Activated CD4-positive, alpha-beta T cell treated with anti-CD3 and anti-CD28 coated beads, Interleukin-2, amount 10 ng/mL, durations not matched to agents 24 days and 14 days (primary cell): ENCODE data around the gene ENAH. TPM values are rescaled to one million over a fixed set of nuclear protein-coding genes. Genes with fewer than 3 reads are reported as not detected.
"Not testable (repeated sequence)": the region's sequence is repeated elsewhere in the genome, so short reads cannot be mapped to it uniquely, and the experiment has no call there.

ENCODE experiments used
- DNase-seq: peaks from one replicate; pipeline ENCODE4 v3.0.0; 2022
- H3K27ac Mint-ChIP-seq: one replicate; pipeline ENCODE4 v1.8.0; 2022; ENCODE audit warnings: mild to moderate bottlenecking, mixed read lengths
- H3K27me3 Mint-ChIP-seq: one replicate; pipeline ENCODE4 v1.8.0; 2022; ENCODE audit warnings: mixed read lengths
- H3K36me3 Mint-ChIP-seq: one replicate; pipeline ENCODE4 v1.8.0; 2022; ENCODE audit warnings: low read depth, mild to moderate bottlenecking, mixed read lengths
- H3K4me1 Mint-ChIP-seq: one replicate; pipeline ENCODE4 v1.8.0; 2021; ENCODE audit warnings: mixed read lengths
- H3K4me3 Mint-ChIP-seq: one replicate; pipeline ENCODE4 v1.8.0; 2022; ENCODE audit warnings: mild to moderate bottlenecking, moderate library complexity, mixed read lengths
- H3K9me3 Mint-ChIP-seq: one replicate; pipeline ENCODE4 v1.8.0; 2021; ENCODE audit warnings: mixed read lengths
- intact Hi-C: fragments of 100-400 bp; cut with micrococcal nuclease; formaldehyde crosslinking; loops from one replicate; pipeline ENCODE4 v1.15.1; 2023
- total RNA-seq: library from RNA; stranded (reverse); gene quantifications from 2 replicates; pipeline ENCODE4 v1.2.3, GENCODE V29; 2022

ENAH gene
- total RNA-seq, 1 donor from 2014 or later, result 0.33 TPM

DNA sequence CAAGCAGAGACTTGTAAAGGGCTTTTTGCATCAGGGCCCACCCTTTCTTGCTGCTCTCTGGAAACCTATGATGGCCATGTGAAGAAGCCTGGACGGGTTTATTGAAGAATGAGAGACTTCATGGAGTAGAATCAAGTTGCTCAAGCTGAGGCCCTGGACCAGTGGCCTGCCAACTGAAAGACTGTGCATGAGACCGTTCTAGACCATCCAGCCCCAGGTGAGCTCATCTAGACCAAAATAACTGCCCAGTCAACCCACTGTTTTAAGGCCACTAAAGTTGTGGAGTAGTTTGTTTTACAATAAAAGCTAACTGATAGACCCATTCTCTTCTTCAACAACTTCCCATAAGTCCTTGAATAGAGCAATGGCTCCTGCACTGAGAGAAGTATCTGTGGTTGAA is 11.8 kb upstream of the ENAH start:
- no peaks in the 10 kb centered on the region for H3K9me3 Mint-ChIP-seq
- H3K4me1 Mint-ChIP-seq, result no peaks in the 10 kb centered on the region
- no peak for DNase-seq
- intact Hi-C loops, result no loop called here
- no peak overlapping the region for H3K27ac Mint-ChIP-seq
- peaks cover 15% of the 10 kb centered on the region for H3K27me3 Mint-ChIP-seq
- H3K4me3 Mint-ChIP-seq, result no peak overlapping the region
- H3K36me3 Mint-ChIP-seq, result no peaks in the 10 kb centered on the region

DNA sequence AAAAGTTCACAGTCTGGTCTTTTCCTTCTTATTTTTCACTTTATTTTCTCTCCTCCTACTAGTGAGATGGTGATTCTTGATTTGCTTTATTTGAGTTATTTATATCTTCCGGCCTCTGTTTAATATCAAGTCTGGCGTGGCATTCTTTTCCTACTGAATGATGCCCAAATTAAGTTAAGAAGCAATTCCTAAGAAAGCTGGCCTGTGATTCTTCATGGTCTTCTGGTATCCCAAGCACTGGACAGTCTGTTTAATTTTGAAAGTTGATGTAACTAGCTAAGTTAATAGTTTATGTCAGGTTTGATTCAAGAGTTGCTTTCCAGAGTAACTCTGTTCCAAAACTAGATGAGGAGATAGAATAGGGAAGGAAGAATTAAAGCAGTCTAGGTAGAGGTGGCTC is 9.2 kb upstream of the ENAH start:
- H3K36me3 Mint-ChIP-seq, result no peaks in the 10 kb centered on the region
- no peak for DNase-seq
- peaks cover 13% of the 10 kb centered on the region for H3K27me3 Mint-ChIP-seq
- no peaks in the 10 kb centered on the region for H3K9me3 Mint-ChIP-seq
- no peaks in the 10 kb centered on the region for H3K4me1 Mint-ChIP-seq
- intact Hi-C loops, result no loop called here
- H3K4me3 Mint-ChIP-seq, result no peak overlapping the region
- no peak overlapping the region for H3K27ac Mint-ChIP-seq

DNA sequence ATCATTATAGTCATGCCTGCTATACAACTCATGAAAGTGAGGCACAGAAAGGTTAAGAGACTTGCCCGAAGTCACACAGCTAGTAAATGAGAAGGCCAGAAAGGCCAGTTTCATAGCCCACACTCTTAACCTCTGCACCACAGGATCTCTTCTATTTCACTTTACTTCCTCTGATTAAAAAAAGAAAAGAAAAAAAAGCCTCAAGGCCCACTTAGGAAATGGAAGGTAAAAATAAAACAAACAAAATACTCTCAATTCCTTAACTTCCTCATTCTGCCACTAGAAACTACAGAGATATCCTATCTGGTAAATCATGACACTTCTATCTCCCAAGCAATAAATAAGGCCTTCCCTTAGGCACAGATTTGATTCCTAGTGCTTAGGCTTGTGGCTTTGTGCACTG is 7.6 kb upstream of the ENAH start:
- no peaks in the 10 kb centered on the region for H3K9me3 Mint-ChIP-seq
- no peak overlapping the region for H3K27ac Mint-ChIP-seq

DNA sequence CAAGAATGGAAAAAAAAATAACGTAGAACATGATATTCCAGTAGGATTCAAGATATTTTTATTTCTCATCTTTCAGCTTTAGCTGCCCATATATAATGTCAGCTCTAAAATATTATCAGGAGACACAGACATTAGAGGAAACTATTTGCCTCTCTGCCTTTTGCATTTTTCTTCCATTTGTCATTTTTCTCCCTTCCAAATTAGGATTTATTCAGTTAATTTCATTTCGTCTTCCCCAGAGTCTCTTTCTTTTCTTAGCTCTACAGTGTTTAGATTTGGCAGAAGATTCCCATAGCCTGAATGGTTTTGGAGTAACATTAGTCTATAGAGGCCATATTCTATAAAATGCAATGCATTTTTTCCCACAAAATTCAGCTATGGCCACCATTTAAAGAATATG is 5.1 kb upstream of the ENAH start:
- H3K9me3 Mint-ChIP-seq, result no peaks in the 10 kb centered on the region
- intact Hi-C loops, result loop anchor here (10.0 kb wide), 1 partner anchor 257 kb away; no protein-coding TSS in a partner anchor
- H3K36me3 Mint-ChIP-seq, result no peaks in the 10 kb centered on the region
- DNase-seq, result no peak
- peaks cover 4% of the 10 kb centered on the region for H3K4me1 Mint-ChIP-seq
- no peak overlapping the region for H3K4me3 Mint-ChIP-seq
- H3K27ac Mint-ChIP-seq, result no peak overlapping the region
- peaks cover 35% of the 10 kb centered on the region for H3K27me3 Mint-ChIP-seq

More for the DNA sequence above, 7.6 kb upstream of the ENAH start:
- DNase-seq, result no peak
- no peak overlapping the region for H3K4me3 Mint-ChIP-seq
- H3K27me3 Mint-ChIP-seq, result peaks cover 20% of the 10 kb centered on the region
- H3K4me1 Mint-ChIP-seq, result no peaks in the 10 kb centered on the region
- intact Hi-C loops, result no loop called here
- no peaks in the 10 kb centered on the region for H3K36me3 Mint-ChIP-seq

- intact Hi-C loops, result loop anchor here (10.0 kb wide), 1 partner anchor 257 kb away; no protein-coding TSS in a partner anchor
- H3K9me3 Mint-ChIP-seq, result no peaks in the 10 kb centered on the region
- H3K27ac Mint-ChIP-seq, result no peak overlapping the region
Measured at GRCh38 chr1:225657462-225657989, 4.6 kb upstream of the ENAH start.

GRCh38 chr1:225656259-225656655 is 3.3 kb upstream of the ENAH start:
- H3K9me3 Mint-ChIP-seq, H3K36me3 Mint-ChIP-seq, H3K4me1 Mint-ChIP-seq, DNase-seq, H3K27ac Mint-ChIP-seq, H3K4me3 Mint-ChIP-seq: not testable (repeated sequence)
- H3K27me3 Mint-ChIP-seq, result peaks cover 43% of the 10 kb centered on the region
- intact Hi-C loops, result loop anchor here (10.0 kb wide), 1 partner anchor 259 kb away; no protein-coding TSS in a partner anchor

More at GRCh38 chr1:225657462-225657989, 4.6 kb upstream of the ENAH start:
- H3K36me3 Mint-ChIP-seq, result no peaks in the 10 kb centered on the region
- no peak for DNase-seq
- H3K4me1 Mint-ChIP-seq, result peaks cover 4% of the 10 kb centered on the region
- H3K4me3 Mint-ChIP-seq, result no peak overlapping the region
- peaks cover 35% of the 10 kb centered on the region for H3K27me3 Mint-ChIP-seq

- no peaks in the 10 kb centered on the region for H3K36me3 Mint-ChIP-seq
- no peaks in the 10 kb centered on the region for H3K9me3 Mint-ChIP-seq
- no peak overlapping the region for H3K27ac Mint-ChIP-seq
- peaks cover 10% of the 10 kb centered on the region for H3K4me1 Mint-ChIP-seq
- H3K4me3 Mint-ChIP-seq, result no peak overlapping the region
- intact Hi-C loops, result loop anchor here (10.0 kb wide), 1 partner anchor 259 kb away; no protein-coding TSS in a partner anchor
- no peak for DNase-seq
- peaks cover 47% of the 10 kb centered on the region for H3K27me3 Mint-ChIP-seq
Measured at GRCh38 chr1:225655509-225656258, 2.8 kb upstream of the ENAH start.

GRCh38 chr1:225654688-225655508 is 2.0 kb upstream of the ENAH start:
- no peak for DNase-seq
- Mint-ChIP-seq H3K4me1 (peaks cover 10% of the 10 kb centered on the region), H3K27ac (no peak overlapping the region), H3K4me3 (peak overlapping the region; percentile 77), H3K36me3 (no peaks in the 10 kb centered on the region), H3K27me3 (peaks cover 51% of the 10 kb centered on the region), H3K9me3 (no peaks in the 10 kb centered on the region)
- intact Hi-C loops, result loop anchor here (10.0 kb wide), 1 partner anchor 260 kb away; no protein-coding TSS in a partner anchor

DNA sequence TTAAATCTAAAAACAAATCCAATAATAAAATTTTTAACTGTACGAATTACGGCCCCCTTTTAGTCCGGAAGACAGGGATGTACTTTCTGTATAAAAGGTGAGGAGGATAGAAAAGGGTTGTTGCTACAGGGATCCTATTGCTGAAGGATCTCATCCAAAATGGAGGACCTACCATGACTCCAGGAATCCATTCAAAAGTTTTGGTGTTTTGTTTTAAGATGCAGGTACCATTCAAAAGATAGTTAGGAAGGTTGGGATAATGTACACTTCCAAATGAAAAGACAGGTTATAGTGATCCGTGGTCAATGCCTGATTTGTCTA is 1.3 kb upstream of the ENAH start:
- Mint-ChIP-seq H3K4me1 (peaks cover 10% of the 10 kb centered on the region), H3K27ac (no peak overlapping the region), H3K9me3 (no peaks in the 10 kb centered on the region), H3K27me3 (peaks cover 55% of the 10 kb centered on the region), H3K36me3 (no peaks in the 10 kb centered on the region), H3K4me3 (peak overlapping the region; percentile 77)
- intact Hi-C loops, result loop anchor here (10.0 kb wide), 1 partner anchor 261 kb away; no protein-coding TSS in a partner anchor
- DNase-seq, result no peak

DNA sequence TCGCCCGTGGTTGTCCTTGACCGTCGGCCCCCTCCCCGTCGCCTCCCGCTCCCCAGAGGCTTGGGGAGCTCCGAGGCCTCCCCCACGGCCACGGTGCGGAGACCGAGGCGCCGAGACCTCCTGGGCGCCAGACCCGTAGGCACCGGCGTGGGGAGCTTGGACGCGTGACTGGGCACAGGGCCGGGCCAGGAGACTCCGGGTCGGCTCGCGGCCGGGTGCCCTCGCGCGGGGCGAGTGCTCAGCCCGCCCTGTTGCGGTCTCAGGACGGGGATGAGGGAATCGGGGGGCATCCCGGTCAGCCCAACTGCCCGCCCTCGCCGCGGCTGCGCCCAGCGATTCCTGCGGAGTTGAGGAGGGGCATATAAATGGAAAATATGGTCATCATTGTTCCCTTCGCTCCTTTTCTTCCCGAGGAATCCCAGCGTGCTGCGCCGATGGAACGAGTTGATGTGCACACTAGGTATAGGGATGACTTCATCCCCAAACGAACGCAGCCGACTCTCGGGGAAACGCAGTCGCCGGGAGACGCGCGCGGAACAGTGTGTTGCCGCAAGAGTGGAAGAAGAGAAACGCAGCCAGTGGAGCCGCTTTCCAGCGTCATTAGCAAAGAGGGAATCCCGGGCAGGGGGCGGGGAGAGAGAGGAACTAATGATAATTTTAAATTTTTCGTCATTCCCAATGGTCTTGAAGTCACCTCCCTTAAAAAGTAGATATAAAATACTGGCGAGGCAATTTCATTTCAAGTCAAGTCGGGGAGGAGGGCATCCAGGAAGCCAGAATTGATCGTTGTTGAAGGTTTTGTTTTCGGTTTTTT is 747 bp upstream of the ENAH start:
- Mint-ChIP-seq H3K27me3 (peaks cover 61% of the 10 kb centered on the region), H3K4me1 (peaks cover 10% of the 10 kb centered on the region), H3K27ac (no peak overlapping the region), H3K36me3 (no peaks in the 10 kb centered on the region), H3K4me3 (peak overlapping the region; percentile 77), H3K9me3 (no peaks in the 10 kb centered on the region)
- peak; percentile 66 for DNase-seq
- intact Hi-C loops, result loop anchor here (2.0 to 10.0 kb wide), 2 partner anchors 179 to 261 kb away; no protein-coding TSS in a partner anchor

- no peaks in the 10 kb centered on the region for H3K9me3 Mint-ChIP-seq
- peak overlapping the region; percentile 83 for H3K4me3 Mint-ChIP-seq
- intact Hi-C loops, result loop anchor here (2.0 to 10.0 kb wide), 2 partner anchors 177 to 263 kb away; no protein-coding TSS in a partner anchor
- no peak for DNase-seq
- H3K27me3 Mint-ChIP-seq, result peaks cover 70% of the 10 kb centered on the region
- no peaks in the 10 kb centered on the region for H3K36me3 Mint-ChIP-seq
- H3K4me1 Mint-ChIP-seq, result peaks cover 10% of the 10 kb centered on the region
- no peak overlapping the region for H3K27ac Mint-ChIP-seq
Measured at GRCh38 chr1:225651872-225652728, 823 bp downstream of the ENAH start.

DNA sequence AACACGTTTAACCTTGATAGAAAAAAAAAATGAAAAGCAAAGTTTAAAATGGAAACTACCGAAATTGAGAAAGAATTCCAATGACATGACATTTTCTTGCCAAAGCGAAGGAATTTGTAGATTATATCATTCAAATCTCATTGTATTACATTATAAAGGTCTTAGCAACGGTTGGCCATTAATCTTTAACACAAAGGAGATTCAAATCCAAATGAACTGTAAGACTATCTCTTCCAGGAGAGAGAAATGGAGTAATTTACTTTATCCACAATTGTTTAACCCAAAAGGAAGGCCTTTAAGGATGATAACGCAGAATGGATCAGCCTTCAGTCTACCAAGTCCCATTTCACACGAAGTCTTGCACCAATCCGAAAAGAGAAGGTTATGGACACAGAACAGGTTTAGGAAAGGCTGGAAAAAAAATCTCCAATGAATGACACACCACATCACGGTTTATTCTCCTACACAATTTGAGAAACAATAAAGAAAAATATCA is 1.5 kb downstream of the ENAH start:
- Mint-ChIP-seq H3K27ac (no peak overlapping the region), H3K4me1 (peaks cover 10% of the 10 kb centered on the region), H3K9me3 (no peaks in the 10 kb centered on the region), H3K4me3 (peak overlapping the region; percentile 83), H3K27me3 (peaks cover 70% of the 10 kb centered on the region), H3K36me3 (no peaks in the 10 kb centered on the region)
- intact Hi-C loops, result loop anchor here (10.0 kb wide), 1 partner anchor 263 kb away; no protein-coding TSS in a partner anchor
- no peak for DNase-seq
